CD4-positive, alpha-beta T cell treated with Interleukin-21 for 1 hour (primary cell): ENCODE results near the gene PDLIM5.
"Not testable (repeated sequence)": the region's sequence is repeated elsewhere in the genome, so short reads cannot be mapped to it uniquely, and the experiment has no call there.

Source experiments
- DNase-seq: peaks from one replicate; pipeline ENCODE4 v3.0.0-alpha.2; 2020

Gene PDLIM5

DNA sequence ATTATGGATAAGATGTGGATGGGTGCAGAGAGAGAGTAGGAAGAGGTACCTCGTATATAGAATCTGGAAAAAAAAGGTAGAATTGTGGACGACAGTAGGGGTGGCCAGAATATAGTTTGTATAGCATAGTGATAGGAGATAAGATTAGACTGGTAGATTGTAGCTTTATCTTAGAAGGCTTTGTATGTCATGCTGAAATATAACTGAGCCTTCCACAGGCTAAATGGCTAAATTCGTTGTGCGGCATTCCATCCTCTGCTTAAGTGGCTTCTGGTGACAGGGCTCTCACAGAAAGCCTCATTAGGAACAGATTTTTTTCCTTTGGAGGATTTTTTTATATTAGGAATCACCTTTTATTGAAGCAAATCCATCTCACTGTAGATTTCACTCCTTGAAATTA is 163.7 kb downstream of the PDLIM5 start:
- no peak for DNase-seq

DNA sequence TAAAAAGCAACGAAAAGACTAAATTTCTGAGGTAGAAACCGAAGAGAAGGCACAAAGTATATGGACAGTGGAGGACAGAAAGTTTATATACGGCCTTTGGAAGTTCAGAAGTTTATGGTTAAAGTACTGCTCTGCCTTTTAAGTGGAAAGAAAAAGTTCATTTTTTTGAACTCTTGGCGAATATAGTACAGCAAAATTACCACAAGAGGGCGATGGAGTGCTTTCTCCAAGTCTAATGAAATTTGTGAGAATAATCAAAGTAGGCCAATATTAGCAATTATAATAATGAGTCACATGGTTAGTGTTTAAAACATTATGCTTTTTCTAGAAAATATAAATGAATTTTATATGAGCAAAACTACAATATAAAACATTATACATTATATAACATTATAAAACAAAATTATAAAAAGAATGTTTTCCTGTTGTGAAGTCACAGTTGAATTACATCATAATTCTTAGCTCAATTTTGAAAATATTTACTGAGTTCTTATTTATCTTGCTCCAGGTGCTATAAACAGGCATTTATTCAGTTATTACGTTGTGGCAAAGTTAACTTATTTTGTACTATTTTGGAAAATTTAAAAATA is 169.8 kb downstream of the PDLIM5 start:
- peak; percentile 40 for DNase-seq

DNA sequence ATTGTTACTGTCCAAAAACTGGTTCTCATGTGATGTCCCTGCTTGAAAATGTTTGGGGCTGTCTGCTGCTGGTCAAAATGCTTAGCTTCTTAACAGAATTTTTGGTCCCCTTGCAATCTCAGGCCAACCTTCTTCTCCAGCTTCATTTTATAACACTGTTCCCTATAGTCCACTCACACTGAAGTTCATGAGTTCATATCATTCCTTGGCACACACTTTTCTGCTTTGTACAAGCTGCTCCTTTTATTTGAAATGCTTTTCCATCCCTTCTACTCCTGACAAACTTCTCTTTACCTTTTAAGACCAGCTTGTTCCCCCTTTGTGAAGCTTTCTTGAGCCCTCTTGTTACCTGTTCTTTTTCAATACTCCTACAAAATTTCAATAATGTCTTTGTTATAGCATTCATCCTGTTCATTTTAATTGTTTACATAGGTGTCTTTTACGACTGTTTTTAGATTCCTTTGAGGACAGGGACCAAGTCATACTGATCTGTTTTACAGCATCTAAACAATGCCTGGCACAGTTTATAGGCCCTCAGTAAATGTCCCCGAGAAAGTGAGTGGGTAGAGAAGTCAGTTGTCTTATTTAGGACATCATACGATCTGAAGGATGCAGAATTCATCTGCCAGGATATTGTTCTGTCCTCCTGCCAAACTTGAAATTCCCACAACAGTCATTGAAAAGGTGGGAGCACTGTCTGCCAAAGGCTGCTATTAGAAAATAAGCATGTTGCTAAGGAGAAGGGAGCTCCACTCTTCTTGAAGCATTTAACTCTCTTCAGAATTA is 171.6 kb downstream of the PDLIM5 start:
- DNase-seq, result no peak

DNA sequence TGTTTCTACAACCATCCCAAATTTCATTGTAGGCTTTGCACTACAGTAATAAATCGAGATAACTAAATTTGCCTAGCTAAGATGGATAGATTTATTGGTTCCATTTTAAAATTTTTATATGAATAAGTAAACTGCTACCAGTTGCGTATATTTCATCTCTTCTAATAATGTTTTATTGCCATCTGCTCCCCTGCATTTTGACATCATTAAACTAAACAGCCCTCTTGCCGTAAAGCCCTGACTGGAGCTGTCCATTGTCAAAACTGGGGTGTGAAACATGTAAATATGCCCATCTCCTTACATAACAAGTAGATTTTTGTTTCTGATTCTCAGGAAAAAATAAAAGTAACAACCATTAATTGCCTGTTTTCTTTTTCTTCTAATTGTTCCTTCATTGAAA is 175.2 kb downstream of the PDLIM5 start:
- no peak for DNase-seq

DNA sequence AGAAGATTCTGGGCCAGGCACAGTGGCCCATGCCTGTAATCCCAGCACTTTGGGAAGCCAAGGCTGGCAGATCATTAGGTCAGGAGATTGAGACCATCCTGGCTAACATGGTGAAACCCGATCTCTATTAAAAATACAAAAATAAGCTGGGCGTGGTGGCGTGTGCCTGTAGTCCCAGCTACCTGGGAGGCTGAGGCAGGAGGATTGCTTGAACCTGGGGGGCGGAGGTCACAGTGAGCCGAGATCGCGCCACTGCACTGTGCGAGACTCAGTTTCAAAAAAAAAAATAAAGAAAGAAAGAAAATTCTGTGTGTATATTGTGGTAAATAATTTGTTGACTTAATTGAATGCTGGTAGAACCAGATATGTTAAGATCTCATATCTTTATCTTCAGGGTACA is 177.3 kb downstream of the PDLIM5 start:
- DNase-seq, result not testable (repeated sequence)

DNA sequence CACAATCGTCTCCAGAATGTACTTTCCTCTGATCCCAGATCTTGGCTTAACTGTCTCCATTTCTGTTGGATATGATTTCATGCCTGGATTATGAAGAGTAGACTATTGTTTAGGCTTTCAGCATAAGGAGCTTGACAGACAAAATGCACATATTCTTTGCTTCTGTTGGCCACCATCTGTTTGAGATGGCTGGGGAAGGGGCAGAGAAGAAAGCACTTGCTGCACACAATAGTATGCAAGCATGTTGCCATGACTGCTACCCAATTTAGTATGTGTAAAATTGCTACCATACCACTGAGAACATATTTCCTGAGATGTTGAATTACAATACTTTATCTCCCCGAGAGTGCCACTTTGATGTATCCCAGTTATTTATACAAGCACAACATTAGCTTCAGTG is 178.1 kb downstream of the PDLIM5 start:
- no peak for DNase-seq

DNA sequence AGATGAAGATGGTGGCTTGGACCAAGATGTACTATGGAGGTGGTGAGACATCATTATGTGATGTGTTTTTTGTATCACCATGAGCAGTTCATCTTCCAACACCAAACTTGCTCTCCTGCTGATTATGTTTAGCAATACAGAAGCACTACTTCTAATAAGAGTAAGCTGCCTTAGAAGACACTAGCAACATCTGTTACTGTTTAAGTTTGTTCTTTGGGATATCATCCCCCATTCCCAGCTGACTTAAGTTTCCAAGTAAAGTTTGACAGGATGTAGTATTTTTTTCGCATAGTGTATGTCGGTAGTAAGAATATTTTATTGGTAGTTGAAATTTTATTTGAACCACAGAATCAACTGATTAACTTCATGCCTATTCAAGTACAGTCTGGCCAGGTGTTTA is 182.5 kb downstream of the PDLIM5 start:
- DNase-seq, result no peak

DNA sequence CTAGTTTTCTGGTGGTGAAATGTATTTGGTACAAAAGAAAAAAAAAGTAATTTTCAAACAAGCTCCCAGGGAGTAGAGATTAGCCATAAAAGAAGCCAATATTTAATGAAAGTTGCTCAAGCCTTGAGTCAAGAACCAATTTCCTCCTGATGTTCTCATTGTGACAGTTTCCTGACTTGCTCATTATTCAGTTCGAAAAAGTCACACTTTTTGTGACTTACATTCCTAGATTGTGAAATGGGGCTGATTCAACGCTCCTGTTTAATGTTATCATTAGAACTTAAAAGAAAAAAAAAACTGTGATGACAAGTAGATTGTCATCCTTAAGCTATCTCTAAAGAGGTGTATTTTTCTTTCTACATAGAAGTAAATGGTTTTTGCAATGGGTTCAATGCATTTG is 183.4 kb downstream of the PDLIM5 start:
- DNase-seq, result no peak

DNA sequence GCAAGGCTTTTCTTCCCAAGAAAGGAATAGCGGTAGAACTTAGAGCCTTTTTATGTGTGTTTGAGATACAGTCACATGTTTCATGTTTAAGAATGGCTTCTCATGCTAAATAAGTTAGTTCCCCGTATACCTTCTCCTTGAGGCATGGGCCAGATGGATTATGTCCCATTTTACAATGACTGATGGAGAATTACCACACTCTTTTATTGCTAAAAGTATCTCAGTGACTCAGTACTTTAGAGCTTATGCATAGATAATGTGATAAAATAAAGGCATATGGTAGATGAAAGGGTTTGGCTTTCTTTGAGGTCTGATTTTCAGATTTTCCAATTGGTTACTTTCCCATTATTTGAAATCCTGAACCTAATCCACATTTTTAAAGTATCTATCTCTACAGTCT is 184.3 kb downstream of the PDLIM5 start:
- no peak for DNase-seq

DNA sequence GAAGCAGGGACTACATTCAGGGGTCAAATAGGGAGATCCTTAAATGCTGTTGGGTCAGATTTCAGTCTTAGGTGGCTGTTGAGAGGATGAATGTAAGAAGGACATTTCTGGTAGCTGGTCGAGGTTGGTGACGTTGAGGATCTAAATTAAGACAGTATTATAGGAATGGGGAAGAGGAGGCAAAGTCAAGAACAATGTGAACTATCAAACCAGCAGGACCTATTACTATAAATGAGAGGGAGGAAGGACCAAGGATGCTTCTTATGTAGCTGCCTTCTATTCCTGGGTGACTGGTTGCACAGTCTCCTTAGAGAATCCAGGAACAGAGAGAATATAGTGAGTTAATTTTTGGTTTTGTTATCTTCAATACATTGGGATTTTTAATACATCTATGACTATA is 187.6 kb downstream of the PDLIM5 start:
- no peak for DNase-seq

DNA sequence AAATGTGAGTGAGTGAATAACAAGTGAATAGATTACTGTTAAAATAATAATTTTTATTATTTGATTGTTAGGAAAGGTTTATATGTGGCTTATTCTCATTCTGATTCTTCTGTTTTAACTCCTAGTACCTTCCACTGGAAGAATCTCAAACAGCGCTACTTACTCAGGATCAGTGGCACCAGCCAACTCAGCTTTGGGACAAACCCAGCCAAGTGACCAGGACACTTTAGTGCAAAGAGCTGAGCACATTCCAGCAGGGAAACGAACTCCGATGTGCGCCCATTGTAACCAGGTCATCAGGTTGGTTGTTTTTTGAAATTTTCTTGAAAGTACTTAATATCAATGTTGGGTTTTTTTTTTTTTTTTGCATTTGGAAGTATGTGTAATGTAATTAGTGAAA is 188.4 kb downstream of the PDLIM5 start:
- DNase-seq, result no peak

DNA sequence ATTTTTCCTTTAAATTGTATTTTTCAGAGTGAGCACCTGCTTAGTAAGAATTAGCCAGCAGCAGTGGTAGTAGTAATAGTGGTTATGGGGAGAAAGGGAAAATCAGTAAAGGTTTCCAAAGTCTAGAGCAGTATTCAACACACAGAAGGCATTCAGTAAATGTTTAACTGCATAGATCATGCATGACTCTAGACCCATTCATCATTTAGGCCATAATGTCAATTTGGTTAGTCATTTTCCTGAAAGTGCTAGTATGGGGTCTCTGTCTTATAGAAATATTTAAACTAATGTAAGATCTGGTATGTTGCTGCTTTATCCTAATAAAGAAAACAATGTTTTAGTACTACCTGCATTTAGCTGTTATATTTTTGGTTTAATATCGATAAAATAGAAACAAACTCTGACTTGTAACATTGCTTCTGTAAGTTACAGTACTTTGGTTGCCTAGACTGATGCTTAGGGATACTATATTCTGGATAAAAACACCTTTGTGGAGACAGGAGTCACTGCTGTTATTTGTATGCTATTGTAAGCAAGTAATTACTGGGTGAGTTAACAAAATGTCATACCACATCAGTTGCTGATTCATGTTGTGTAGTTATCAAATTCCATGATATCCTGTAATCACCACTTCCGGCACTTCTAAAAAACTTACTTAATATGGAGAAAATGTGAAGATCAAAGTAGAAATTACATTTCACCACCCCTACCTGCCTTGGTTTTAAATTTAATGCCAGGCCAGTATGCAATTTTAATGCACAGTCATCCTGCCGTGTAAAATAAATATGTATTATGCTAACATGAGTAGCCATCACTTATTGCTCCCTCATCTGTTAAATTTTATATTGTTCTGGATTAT is 190.2 kb downstream of the PDLIM5 start:
- no peak for DNase-seq

DNA sequence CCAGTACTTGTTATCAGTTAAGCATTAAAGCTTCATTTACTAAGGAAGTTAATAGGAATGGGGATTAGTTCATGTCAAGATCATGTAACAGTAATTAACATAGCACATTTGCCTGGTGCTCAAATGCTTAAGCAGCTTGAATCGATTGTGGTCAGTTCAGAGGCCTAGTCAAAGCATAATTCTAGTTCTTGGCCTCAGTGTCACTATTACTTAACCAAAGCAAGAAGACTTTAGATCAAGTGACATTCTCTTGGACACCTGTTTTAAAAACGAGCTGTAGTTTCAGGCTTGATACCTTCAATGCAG is 190.8 kb downstream of the PDLIM5 start:
- DNase-seq, result no peak

DNA sequence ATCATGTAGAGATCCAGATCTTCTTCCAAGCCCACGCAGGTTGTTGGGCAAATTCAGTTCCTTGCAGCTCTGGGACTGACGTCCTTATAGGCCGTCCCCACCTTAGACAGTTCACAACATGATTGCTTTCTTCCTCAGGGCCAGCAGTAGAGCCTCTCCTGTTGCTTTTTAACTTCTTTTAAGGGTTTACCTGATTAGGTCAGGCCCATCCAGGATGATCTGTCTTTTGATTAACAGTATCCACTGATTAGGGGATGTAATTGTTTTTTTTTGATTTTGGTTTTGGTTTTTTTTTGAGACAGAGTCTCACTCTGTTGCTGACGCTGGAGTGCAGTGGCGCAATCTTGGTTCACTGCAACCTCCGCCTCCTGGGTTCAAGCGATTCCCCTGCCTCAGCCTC is 197.0 kb downstream of the PDLIM5 start:
- DNase-seq, result no peak

DNA sequence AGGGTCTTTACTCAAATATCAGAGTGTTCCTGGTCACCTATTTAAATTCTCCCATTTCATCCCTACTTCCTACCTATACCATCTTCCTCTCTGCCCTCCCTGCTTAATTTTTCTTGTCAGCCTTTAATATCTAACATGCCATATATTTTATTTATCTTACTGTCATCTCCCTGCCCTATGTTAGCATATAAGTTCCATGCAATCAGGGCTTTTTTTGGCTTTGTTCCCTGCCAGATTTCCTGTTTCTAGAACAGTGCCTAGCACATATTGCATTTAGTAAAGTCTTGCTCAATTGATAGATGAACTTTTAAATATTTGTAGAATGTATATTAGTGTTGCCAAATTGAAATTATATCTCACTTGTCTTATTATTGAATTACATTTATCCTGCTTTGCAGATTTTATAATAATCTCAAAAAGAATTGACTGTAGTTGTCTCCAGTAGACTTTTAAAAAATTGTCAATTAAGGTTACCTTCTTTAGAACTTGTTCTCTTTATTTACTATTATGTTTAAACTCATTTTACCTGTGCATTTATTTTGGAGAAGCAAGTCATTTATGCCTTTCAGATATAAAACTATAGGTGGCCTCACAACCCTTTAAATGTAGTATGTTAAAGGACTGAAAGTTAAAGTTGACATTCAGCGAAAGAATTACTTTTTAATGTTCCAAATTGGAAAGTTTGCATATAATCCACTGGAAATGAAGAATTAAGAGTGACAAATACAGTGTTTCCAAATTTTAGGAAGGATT is 197.8 kb downstream of the PDLIM5 start:
- no peak for DNase-seq

DNA sequence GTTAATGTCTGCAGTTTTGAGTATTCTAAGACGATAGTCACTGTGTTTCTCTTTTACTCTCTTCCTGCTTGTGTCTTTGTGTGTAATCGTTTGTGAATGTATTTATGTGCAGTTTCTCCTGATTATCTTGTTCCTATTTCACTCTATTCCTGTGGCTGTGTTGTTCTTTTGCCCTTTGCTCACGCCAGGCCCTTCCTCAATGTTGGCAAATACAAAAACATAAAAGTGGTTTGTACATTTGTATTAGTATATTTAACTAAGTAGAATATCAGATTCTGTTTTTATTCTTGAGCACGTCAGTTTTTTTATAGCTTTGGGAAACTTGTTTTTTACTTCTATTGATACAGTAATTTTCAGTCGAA is 198.4 kb downstream of the PDLIM5 start:
- DNase-seq, result no peak

DNA sequence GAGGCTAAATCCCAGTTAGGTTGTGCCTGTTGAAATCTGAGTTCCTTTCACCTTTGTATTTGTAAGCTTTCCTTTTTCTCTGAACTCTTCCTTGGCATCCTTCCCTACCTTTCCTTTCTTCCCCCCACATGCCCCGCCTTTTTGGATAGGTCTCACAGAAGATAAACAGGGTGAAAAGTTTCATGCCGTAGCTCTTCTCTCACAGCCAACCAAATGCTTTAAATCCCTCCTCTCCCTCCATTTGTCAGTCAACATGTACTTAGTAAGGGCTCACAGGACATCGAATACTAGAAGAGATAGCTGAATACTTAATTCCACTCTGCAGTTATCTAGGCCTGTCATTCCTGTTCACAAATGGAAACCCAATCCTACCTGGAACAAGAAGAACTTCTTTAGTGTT is 198.9 kb downstream of the PDLIM5 start:
- no peak for DNase-seq

DNA sequence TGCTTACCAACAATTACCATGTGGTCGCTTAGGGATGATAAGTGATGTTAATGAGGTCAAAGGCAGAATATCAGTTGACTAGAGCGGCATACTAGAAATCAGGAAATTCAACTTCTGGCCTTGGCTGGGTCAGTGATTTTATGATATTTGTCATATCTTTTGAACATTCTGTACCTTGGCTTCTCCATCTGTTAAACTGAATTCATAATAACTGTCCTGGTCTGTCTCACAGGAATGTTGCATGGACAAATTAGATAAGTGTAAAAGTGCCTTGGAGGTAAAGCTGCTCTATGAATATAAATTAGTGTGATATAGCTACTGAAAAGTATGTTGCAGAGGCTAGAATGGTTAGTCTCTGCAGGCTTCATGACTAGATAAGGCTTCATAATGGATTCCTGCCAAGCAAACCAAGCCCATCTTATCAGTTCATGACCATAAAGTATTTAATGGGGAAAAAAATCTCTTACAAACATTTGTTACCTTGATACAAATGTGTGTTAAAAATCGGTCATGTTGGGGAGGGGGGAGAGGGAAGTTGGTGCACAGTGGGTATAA is 201.4 kb downstream of the PDLIM5 start:
- no peak for DNase-seq

DNA sequence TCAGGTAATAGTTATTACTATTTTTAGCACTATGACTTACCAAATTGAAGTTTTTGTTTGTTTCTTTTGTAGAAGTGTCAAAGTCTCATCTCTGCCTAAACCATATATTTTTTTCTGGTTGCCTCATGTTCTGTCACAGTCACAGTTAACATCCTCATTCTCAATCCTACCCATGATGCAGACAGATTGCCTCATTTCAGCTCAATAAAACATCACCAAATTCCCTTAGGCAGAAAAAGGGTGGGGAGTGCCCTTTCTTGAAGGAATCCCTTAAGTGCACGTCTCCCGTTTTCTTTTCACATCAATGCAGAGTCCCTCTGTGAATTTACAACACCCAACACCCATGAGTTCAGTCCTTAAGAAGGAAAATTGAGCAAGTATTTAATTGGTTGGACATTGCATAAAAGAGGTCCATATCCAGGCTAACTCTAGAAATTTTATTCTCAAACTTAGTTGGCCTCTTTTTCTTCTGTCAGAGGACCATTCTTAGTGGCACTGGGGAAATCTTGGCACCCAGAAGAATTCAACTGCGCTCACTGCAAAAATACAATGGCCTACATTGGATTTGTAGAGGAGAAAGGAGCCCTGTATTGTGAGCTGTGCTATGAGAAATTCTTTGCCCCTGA is 202.4 kb downstream of the PDLIM5 start:
- DNase-seq, result no peak

DNA sequence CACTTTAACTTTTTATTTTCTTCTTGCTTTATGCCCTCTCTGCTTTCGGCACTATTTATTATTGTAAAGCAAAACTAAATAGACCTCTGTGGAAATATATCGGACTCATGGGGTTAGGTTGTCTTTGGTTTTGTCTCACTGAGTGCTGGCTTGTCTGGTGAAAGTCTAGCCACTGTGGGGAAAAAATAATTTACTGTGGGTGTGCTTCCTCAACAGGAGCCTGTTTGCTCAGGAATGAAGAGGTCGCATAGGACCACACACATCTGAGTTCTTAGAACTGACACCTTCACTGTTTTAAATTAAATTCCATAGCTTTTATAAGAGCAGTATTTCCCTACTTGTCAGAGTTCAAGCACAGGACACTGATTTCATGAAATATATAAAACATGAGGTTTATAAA is 203.0 kb downstream of the PDLIM5 start:
- DNase-seq, result no peak

DNA sequence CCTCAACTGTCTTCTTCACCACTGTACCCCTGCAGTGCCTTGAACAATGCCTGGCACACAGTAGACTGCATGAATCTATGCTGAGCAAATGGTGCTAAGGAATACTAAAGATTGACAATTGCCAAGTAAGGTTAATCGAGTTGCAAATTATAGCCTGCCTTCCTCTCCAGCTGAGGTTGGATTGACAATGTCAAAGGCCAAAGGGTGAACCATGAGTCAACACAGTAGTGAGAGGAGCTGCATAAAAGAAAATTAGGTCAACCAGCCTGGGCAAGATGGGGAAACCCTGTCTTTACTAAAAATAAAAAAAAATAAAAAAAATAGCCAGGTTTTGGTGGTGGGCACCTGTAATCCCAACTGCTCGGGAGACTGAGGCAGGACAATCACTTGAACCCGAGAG is 208.9 kb downstream of the PDLIM5 start:
- no peak for DNase-seq

DNA sequence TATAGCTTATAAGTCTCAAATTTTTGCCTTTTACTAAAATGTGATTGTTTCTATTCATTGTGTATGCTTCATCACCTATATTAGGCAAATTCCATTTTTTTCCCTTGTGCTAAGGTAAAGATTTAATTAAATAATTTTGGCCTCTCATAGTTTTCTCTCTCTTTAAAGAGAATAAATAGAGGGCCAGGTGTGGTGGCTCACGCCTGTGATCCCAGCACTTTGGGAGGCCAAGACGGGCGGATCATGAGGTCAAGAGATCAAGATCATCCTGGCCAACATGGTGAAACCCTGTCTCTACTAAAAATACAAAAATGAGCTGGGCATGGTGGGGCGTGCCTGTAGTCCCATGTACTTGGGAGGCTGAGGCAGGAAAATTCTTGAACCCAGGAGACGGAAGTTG is 213.3 kb downstream of the PDLIM5 start:
- DNase-seq, result not testable (repeated sequence)
